HAP-1 (cell line): ENCODE data around the gene MAP1LC3B2.

Source experiments
- DNase-seq, 2 experiments: peaks; one replicate each; pipeline ENCODE4 v3.0.0-alpha.2; 2016 to 2020; ENCODE audit warnings: low spot score in 2 of 2
- H3K27me3 ChIP-seq: fragments of 250-450 bp; sonication (Bioruptor Pico); 2 replicates; pipeline ENCODE4 v1.5.1; 2020; ENCODE audit warnings: low read depth, mild to moderate bottlenecking, moderate library complexity
- H3K36me3 ChIP-seq: fragments of 250-450 bp; sonication (Bioruptor Pico); replicated peaks from 2 replicates; pipeline ENCODE4 v1.5.1; 2020; ENCODE audit warnings: mild to moderate bottlenecking
- H3K4me1 ChIP-seq: fragments of 250-450 bp; sonication (Bioruptor Pico); 2 replicates; pipeline ENCODE4 v1.5.1; 2020; ENCODE audit warnings: mild to moderate bottlenecking
- H3K4me3 ChIP-seq: fragments of 250-450 bp; sonication (Bioruptor Pico); 2 replicates; pipeline ENCODE4 v1.5.1; 2020; ENCODE audit warnings: mild to moderate bottlenecking, moderate library complexity
- H3K9me3 ChIP-seq: fragments of 250-450 bp; sonication (Bioruptor Pico); 2 replicates; pipeline ENCODE4 v1.5.1; 2020; ENCODE audit warnings: mild to moderate bottlenecking, moderate library complexity
- in situ Hi-C: fragments of 300-500 bp; cut with MboI; formaldehyde crosslinking; loops from 3 replicates; pipeline ENCODE4 v1.14.3; 2020; ENCODE audit warnings: low sequenced_read_pairs, inconsistent platforms, mixed read lengths

The MAP1LC3B2 gene

GRCh38 chr12:116583129-116583694 lies 24.0 kb downstream of the MAP1LC3B2 start:
- in situ Hi-C loops, result no loop called here
- H3K4me3 ChIP-seq, result no peak overlapping the region
- no peaks in the 10 kb centered on the region; the same call in 1 of the 2 replicates for H3K4me1 ChIP-seq
- no peak for DNase-seq
- H3K9me3 ChIP-seq, result no peaks in the 10 kb centered on the region; the same call in 1 of the 2 replicates
- no peaks in the 10 kb centered on the region for H3K27me3 ChIP-seq
- no peaks in the 10 kb centered on the region for H3K36me3 ChIP-seq

- in situ Hi-C loops, result no loop called here
- DNase-seq, result no peak
- no peaks in the 10 kb centered on the region for H3K36me3 ChIP-seq
- no peaks in the 10 kb centered on the region for H3K27me3 ChIP-seq
- H3K4me3 ChIP-seq, result no peak overlapping the region
- H3K4me1 ChIP-seq, result peaks cover 3% of the 10 kb centered on the region
- H3K9me3 ChIP-seq, result no peaks in the 10 kb centered on the region; the same call in 1 of the 2 replicates
These were observed 28.1 kb downstream of the MAP1LC3B2 start for GRCh38 chr12:116587270-116587669.

DNA sequence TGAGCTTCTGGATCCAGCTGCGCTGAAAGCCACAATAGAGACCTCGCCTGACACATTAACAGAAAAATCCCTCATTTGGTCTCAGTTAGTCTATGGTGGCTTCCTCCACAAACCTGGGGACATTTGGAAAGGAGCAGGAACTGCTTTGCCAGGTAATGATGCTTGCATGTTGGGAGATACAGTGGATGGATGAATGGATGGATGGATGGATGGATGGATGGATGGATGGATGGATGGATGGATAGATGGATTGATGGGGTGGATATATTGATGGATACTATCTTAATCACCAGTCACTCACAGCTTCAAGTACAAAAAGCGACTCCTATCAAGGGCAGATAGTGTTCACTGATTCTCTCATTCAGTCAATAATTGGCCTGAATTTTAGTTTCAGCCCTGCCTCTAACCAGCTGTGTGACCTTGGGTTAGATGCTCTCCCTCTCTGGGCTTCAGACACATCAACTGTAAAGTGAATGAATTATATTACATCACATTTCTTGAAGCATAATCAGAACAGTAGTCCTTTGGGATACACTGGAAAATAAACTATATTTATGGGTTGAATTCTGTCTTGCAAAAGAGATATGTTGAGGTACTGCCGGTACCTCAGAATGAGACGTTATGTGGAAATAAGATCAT lies 29.3 kb downstream of the MAP1LC3B2 start:
- Histone ChIP-seq H3K4me1 (peaks cover 3% of the 10 kb centered on the region; the same call in 1 of the 2 replicates), H3K36me3 (no peaks in the 10 kb centered on the region), H3K4me3 (no peak overlapping the region), H3K27me3 (no peaks in the 10 kb centered on the region), H3K9me3 (no peaks in the 10 kb centered on the region; the same call in 1 of the 2 replicates)
- in situ Hi-C loops, result no loop called here
- DNase-seq, result no peak

- H3K4me1 ChIP-seq, result peaks cover 3% of the 10 kb centered on the region; the same call in 1 of the 2 replicates
- no peaks in the 10 kb centered on the region; the same call in 1 of the 2 replicates for H3K9me3 ChIP-seq
These were observed 30.4 kb downstream of the MAP1LC3B2 start for GRCh38 chr12:116589581-116589980.

GRCh38 chr12:116590561-116590960 lies 31.4 kb downstream of the MAP1LC3B2 start:
- H3K4me3 ChIP-seq, result no peak overlapping the region
- H3K36me3 ChIP-seq, result no peaks in the 10 kb centered on the region
- no peak for DNase-seq
- in situ Hi-C loops, result no loop called here
- no peaks in the 10 kb centered on the region; the same call in 1 of the 2 replicates for H3K9me3 ChIP-seq
- H3K4me1 ChIP-seq, result peaks cover 3% of the 10 kb centered on the region; the same call in 1 of the 2 replicates
- no peaks in the 10 kb centered on the region for H3K27me3 ChIP-seq

More at GRCh38 chr12:116589581-116589980, 30.4 kb downstream of the MAP1LC3B2 start:
- Histone ChIP-seq H3K36me3 (no peaks in the 10 kb centered on the region), H3K27me3 (no peaks in the 10 kb centered on the region), H3K4me3 (no peak overlapping the region)
- DNase-seq, result no peak
- in situ Hi-C loops, result no loop called here

GRCh38 chr12:116591855-116592637 lies 32.9 kb downstream of the MAP1LC3B2 start:
- H3K4me3 ChIP-seq, result no peak overlapping the region
- H3K4me1 ChIP-seq, result peaks cover 3% of the 10 kb centered on the region; the same call in 1 of the 2 replicates
- H3K36me3 ChIP-seq, result no peaks in the 10 kb centered on the region
- in situ Hi-C loops, result no loop called here
- no peaks in the 10 kb centered on the region for H3K27me3 ChIP-seq
- no peak for DNase-seq
- no peaks in the 10 kb centered on the region; the same call in 1 of the 2 replicates for H3K9me3 ChIP-seq

DNA sequence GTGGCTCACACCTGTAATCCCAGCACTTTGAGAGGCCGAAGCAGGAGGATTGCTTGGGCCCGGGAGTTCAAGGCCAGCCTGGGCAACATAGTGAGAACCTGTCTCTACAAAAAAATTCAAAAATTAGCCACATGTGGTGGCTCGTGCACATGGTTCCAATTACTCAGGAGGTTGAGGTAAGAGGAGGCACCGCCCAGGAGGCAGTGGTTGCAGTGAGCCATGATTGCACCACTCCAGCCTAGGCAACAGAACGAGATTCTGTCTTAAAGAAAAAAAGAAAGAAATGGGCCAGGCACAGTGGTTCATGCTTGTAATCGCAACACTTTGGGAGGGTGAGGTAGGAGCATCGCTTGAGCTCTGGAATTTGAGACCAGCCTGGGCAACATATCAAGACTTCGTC lies 33.5 kb downstream of the MAP1LC3B2 start:
- Histone ChIP-seq H3K4me1 (peaks cover 3% of the 10 kb centered on the region; the same call in 1 of the 2 replicates), H3K9me3 (no peaks in the 10 kb centered on the region), H3K4me3 (no peak overlapping the region), H3K36me3 (no peaks in the 10 kb centered on the region), H3K27me3 (no peaks in the 10 kb centered on the region)
- DNase-seq, result no peak
- in situ Hi-C loops, result no loop called here

GRCh38 chr12:116594325-116595038 lies 35.3 kb downstream of the MAP1LC3B2 start:
- in situ Hi-C loops, result no loop called here
- H3K4me3 ChIP-seq, result no peak overlapping the region

GRCh38 chr12:116595186-116595585 lies 36.0 kb downstream of the MAP1LC3B2 start:
- in situ Hi-C loops, result no loop called here
- Histone ChIP-seq H3K36me3 (no peaks in the 10 kb centered on the region), H3K27me3 (no peaks in the 10 kb centered on the region), H3K9me3 (no peaks in the 10 kb centered on the region), H3K4me3 (no peak overlapping the region), H3K4me1 (peaks cover 3% of the 10 kb centered on the region)
- no peak for DNase-seq

More at GRCh38 chr12:116594325-116595038, 35.3 kb downstream of the MAP1LC3B2 start:
- no peaks in the 10 kb centered on the region for H3K27me3 ChIP-seq
- peaks cover 5% of the 10 kb centered on the region for H3K4me1 ChIP-seq
- H3K9me3 ChIP-seq, result no peaks in the 10 kb centered on the region
- no peak for DNase-seq
- H3K36me3 ChIP-seq, result no peaks in the 10 kb centered on the region

- no peak overlapping the region for H3K4me3 ChIP-seq
- no peaks in the 10 kb centered on the region for H3K27me3 ChIP-seq
- in situ Hi-C loops, result no loop called here
These were observed 36.5 kb downstream of the MAP1LC3B2 start for GRCh38 chr12:116595672-116596071.

GRCh38 chr12:116597886-116598285 lies 38.7 kb downstream of the MAP1LC3B2 start:
- Histone ChIP-seq H3K4me3 (no peak overlapping the region), H3K4me1 (peaks cover 15% of the 10 kb centered on the region), H3K36me3 (no peaks in the 10 kb centered on the region), H3K27me3 (no peaks in the 10 kb centered on the region), H3K9me3 (no peaks in the 10 kb centered on the region)
- in situ Hi-C loops, result no loop called here
- no peak for DNase-seq

More at GRCh38 chr12:116595672-116596071, 36.5 kb downstream of the MAP1LC3B2 start:
- Histone ChIP-seq H3K9me3 (no peaks in the 10 kb centered on the region), H3K4me1 (peaks cover 3% of the 10 kb centered on the region), H3K36me3 (no peaks in the 10 kb centered on the region)
- DNase-seq, result no peak

DNA sequence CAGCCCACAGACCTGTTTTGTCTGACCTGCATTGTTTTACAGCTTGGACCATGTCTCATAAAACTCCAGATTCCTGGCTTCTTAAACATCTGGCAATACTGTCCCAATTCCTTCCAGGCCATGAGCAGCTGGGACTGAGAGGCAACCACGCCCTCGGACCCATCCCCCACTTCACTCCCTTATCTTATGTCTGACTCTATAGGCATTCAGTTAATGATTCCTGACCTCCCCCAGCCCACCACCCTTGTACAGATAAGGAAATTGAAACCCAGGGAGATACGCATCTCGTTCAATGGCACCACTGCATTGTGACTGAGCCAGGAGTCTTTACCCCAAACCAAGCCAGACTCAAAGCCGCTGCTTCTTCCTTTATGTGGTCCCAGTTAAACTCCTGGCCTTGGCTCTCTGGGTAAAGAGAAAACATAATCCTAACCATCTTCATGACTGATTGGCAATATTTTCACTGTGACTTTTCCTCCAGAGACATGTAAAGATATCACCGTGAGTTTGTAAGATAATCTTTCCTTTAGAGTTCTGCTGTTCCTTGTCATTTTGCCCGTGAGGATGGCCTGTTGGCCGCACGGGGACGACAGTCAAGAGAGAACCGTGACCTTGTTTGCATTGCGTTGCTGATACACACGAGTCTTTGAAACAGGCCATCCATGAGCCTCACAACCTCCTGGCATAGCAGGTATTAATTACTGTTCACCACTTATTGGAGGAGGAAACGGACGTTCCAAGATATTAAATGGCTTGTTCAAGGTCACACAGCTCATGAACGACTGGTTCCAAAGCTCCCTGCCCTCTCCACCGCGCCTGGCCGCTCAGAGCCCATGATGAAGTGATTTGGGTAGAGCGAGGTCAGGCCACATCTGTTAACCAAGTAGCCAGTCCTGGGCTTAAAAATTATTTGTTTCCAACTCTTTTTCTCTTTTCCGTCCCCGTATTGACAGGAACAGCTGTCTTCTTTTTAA lies 39.4 kb downstream of the MAP1LC3B2 start:
- DNase-seq, result no peak
- no peaks in the 10 kb centered on the region for H3K27me3 ChIP-seq
- no peak overlapping the region for H3K4me3 ChIP-seq
- peaks cover 20% of the 10 kb centered on the region for H3K4me1 ChIP-seq
- no peaks in the 10 kb centered on the region for H3K9me3 ChIP-seq
- H3K36me3 ChIP-seq, result no peaks in the 10 kb centered on the region
- in situ Hi-C loops, result no loop called here
